GM18868 (cell line): Measurements from ENCODE around the gene PACRG.
"Not testable (repeated sequence)": the region's sequence is repeated elsewhere in the genome, so short reads cannot be mapped to it uniquely, and the experiment has no call there.

Experiments used
- ATAC-seq: cut with Tn5 transposase; IDR thresholded peaks from one replicate; pipeline ENCODE4 v1.9.1; 2021; ENCODE audit warnings: mild to moderate bottlenecking, moderate library complexity; ENCODE audit not compliant: unreplicated experiment

PACRG gene

GRCh38 chr6:162922563-162923166, 194.9 kb downstream of the PACRG start:
- ATAC-seq, result no peak

- ATAC-seq, result no peak
Observed at GRCh38 chr6:162934844-162935243, 207.1 kb downstream of the PACRG start.

- no peak for ATAC-seq
Observed at GRCh38 chr6:162940426-162940825, 212.7 kb downstream of the PACRG start.

- ATAC-seq, result no peak
Observed at GRCh38 chr6:162941128-162941527, 213.4 kb downstream of the PACRG start.

- ATAC-seq, result no peak
Observed at GRCh38 chr6:162942866-162943265, 215.1 kb downstream of the PACRG start.

GRCh38 chr6:162943369-162943768, 215.6 kb downstream of the PACRG start:
- no peak for ATAC-seq

GRCh38 chr6:162951164-162951743, 223.5 kb downstream of the PACRG start:
- no peak for ATAC-seq

GRCh38 chr6:162952423-162952822, 224.6 kb downstream of the PACRG start:
- ATAC-seq, result no peak

- no peak for ATAC-seq
Observed at GRCh38 chr6:162957062-162957461, 229.3 kb downstream of the PACRG start.

GRCh38 chr6:162960679-162961457, 233.1 kb downstream of the PACRG start:
- ATAC-seq, result no peak

GRCh38 chr6:162962093-162962492, 234.3 kb downstream of the PACRG start:
- no peak for ATAC-seq

GRCh38 chr6:162963861-162964260, 236.1 kb downstream of the PACRG start:
- ATAC-seq, result no peak

GRCh38 chr6:162964488-162965140, 236.8 kb downstream of the PACRG start:
- no peak for ATAC-seq

- no peak for ATAC-seq
Observed at GRCh38 chr6:162965366-162965765, 237.6 kb downstream of the PACRG start.

- ATAC-seq, result no peak
Observed at GRCh38 chr6:162970246-162970645, 242.5 kb downstream of the PACRG start.

- no peak for ATAC-seq
Observed at GRCh38 chr6:162971356-162971755, 243.6 kb downstream of the PACRG start.

- no peak for ATAC-seq
Observed at GRCh38 chr6:162973151-162973872, 245.5 kb downstream of the PACRG start.

- ATAC-seq, result no peak
Observed at GRCh38 chr6:162973980-162974379, 246.2 kb downstream of the PACRG start.

- ATAC-seq, result no peak
Observed at GRCh38 chr6:162974685-162975084, 246.9 kb downstream of the PACRG start.

GRCh38 chr6:162976141-162976540, 248.4 kb downstream of the PACRG start:
- no peak for ATAC-seq

GRCh38 chr6:162983234-162983633, 255.5 kb downstream of the PACRG start:
- ATAC-seq, result not testable (repeated sequence)
